ENCODE results near the gene TEAD1. TPM values are rescaled to one million over a fixed set of nuclear protein-coding genes. Genes with fewer than 3 reads are reported as not detected.

The TEAD1 gene
- total and polyA plus RNA-seq, 2 experiments from 2014 or later: 24.5 to 103 TPM

GRCh38 chr11:12777208-12777874 lies 103.1 kb downstream of the TEAD1 start:
- Mint-ChIP-seq H3K9me3 (no peaks in the 10 kb centered on the region; the same call in 2 of the 3 replicates), H3K4me3 (no peak overlapping the region), H3K36me3 (ENCODE audit: low read depth) (peaks cover 10% of the 10 kb centered on the region; the same call in 2 of the 3 replicates), H3K4me1 (peaks cover 30% of the 10 kb centered on the region), H3K27me3 (ENCODE audit: insufficient read depth, low read depth, poor library complexity) (peaks cover 2% of the 10 kb centered on the region), H3K27ac (no peak overlapping the region)
- H3K4me2 ChIP-seq: no peak overlapping the region
- no peak overlapping the region for H3K27ac ChIP-seq (ENCODE audit: low read depth)
- peaks cover 3% of the 10 kb centered on the region for H4K20me1 ChIP-seq (replicated peaks; ENCODE audit: insufficient read depth)
- H2AFZ ChIP-seq: no peak overlapping the region
- peaks cover 93% of the 10 kb centered on the region for H3K79me2 ChIP-seq (replicated peaks; ENCODE audit: insufficient read depth)
- H3K9me2 ChIP-seq (ENCODE audit: insufficient read depth): no peaks in the 10 kb centered on the region
- TF ChIP-seq POLR2AphosphoS5 (IDR thresholded peaks at IDR 0.05; ENCODE audit: low read depth) (no peak), STAT1 (IDR thresholded peaks at IDR 0.05; ENCODE audit: unreplicated experiment) (no peak), NANOG (IDR thresholded peaks at IDR 0.05; ENCODE audit: borderline replicate concordance) (no peak), JUNB (IDR thresholded peaks at IDR 0.05; ENCODE audit: unreplicated experiment) (no peak), ZNF331 (CRISPR knock-in tag; IDR thresholded peaks at IDR 0.05; ENCODE audit: low read depth) (no peak), EZH2phosphoT487 (IDR thresholded peaks at IDR 0.05; ENCODE audit: unreplicated experiment) (no peak), CTCF (conservative IDR thresholded peaks at IDR 0.05; ENCODE audit: low read depth in 2 of 2) (no peak), EZH2 (IDR thresholded peaks at IDR 0.05; ENCODE audit: low read depth, unreplicated experiment) (no peak), ZNF462 (CRISPR knock-in tag; IDR thresholded peaks at IDR 0.05) (no peak), ZNF114 (CRISPR knock-in tag; IDR thresholded peaks at IDR 0.05) (no peak), ETS1 (IDR thresholded peaks at IDR 0.05) (no peak), CREB1 (CRISPR knock-in tag; IDR thresholded peaks at IDR 0.05; ENCODE audit: low read depth) (no peak), REST (IDR thresholded peaks at IDR 0.05; ENCODE audit: unreplicated experiment) (no peak)
- H3F3A ChIP-seq (replicated peaks; ENCODE audit: low read depth): no peaks in the 10 kb centered on the region
- H3K36me3 ChIP-seq (ENCODE audit: insufficient read depth): no peaks in the 10 kb centered on the region
- ATAC-seq (no peak), DNase-seq (ENCODE audit: low spot score) (no peak)
- H3K27me3 ChIP-seq (ENCODE audit: insufficient read depth): no peaks in the 10 kb centered on the region
- H3K4me3 ChIP-seq: no peak overlapping the region
- peaks cover 39% of the 10 kb centered on the region for H3K4me1 ChIP-seq (ENCODE audit: insufficient read depth)
